Measurements from ENCODE around the gene EBLN1.
"Not testable (repeated sequence)": the region's sequence is repeated elsewhere in the genome, so short reads cannot be mapped to it uniquely, and the experiment has no call there.

Gene EBLN1

DNA sequence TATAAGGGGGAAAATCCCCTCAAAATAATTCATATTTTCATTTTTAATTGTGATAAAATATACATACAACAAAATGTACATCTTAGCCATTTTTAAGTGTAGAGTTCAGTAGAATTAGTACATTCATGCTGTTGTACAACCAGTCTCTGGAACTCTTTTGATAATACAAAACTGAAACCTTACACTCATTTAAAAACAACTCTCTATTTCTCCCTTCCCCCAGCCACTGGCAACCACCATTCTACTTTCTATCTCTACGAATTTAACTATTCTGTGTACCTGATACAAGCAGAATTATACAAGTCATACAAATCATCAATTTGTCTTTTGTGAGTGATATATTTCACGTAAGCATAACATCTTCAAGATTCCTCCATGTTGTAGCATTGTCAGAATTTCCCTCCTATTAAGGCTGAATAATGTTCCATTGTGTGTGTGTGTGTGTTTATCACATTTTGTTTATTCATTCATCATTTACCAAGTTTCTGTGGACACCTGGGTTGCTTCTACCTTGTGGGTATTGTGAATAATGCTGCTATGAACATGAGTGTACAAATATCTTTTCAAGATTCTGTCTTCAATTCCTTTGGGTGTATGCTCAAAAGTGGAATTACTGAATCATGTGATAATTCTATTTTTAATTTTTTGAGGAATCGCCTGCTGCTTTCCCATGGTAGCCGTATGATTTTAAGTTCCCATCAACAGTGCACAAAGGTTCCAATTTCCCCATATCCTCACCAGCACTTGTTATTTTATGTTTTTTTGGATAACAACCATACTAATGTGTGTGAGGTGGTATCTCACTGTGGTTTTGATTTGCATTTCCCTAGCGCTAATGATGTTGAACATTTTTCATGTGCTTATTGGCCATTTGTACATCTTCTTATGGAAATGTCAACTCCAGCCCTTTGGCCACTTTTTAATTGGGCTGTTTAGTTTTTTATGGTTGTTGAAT, 4.7 kb upstream of the EBLN1 start:
- Mint-ChIP-seq H3K9me3 (no peaks in the 10 kb centered on the region), H3K27me3 (ENCODE audit: low read depth) (peaks cover 3% of the 10 kb centered on the region), H3K36me3 (ENCODE audit: low read depth) (no peaks in the 10 kb centered on the region), H3K4me3 (no peak overlapping the region), H3K27ac (no peak overlapping the region), H3K4me1 (no peaks in the 10 kb centered on the region)
- TF ChIP-seq, protein P1, sequence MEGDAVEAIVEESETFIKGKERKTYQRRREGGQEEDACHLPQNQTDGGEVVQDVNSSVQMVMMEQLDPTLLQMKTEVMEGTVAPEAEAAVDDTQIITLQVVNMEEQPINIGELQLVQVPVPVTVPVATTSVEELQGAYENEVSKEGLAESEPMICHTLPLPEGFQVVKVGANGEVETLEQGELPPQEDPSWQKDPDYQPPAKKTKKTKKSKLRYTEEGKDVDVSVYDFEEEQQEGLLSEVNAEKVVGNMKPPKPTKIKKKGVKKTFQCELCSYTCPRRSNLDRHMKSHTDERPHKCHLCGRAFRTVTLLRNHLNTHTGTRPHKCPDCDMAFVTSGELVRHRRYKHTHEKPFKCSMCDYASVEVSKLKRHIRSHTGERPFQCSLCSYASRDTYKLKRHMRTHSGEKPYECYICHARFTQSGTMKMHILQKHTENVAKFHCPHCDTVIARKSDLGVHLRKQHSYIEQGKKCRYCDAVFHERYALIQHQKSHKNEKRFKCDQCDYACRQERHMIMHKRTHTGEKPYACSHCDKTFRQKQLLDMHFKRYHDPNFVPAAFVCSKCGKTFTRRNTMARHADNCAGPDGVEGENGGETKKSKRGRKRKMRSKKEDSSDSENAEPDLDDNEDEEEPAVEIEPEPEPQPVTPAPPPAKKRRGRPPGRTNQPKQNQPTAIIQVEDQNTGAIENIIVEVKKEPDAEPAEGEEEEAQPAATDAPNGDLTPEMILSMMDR (IDR thresholded peaks at IDR 0.05; ENCODE audit: unreplicated experiment in 3 of 3): no peak

DNA sequence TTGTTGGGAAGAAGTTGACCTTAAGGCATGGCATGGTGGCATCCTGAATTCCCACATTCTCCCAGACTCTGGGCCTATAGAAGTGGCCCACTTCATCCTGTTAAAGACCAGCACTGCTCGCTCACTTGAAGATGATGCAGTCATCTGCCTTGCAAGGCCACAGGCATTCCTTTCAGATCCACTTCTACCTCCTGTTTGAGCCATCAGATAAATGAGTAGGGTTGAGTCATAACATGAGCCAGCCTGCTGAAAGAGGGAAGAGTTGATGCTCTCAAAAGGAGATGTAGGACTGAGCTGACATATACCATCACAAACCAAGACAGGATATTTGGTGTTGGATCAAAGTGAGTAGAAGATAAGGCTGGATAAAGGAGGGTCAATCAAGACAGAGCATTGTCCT, 1.5 kb upstream of the EBLN1 start:
- H3K36me3 Mint-ChIP-seq (ENCODE audit: low read depth): no peaks in the 10 kb centered on the region
- H3K27me3 Mint-ChIP-seq (ENCODE audit: low read depth): peaks cover 3% of the 10 kb centered on the region
- no peak overlapping the region for H3K4me3 Mint-ChIP-seq
- H3K9me3 Mint-ChIP-seq: no peaks in the 10 kb centered on the region
- TF ChIP-seq, protein P1 (IDR thresholded peaks at IDR 0.05; ENCODE audit: unreplicated experiment in 3 of 3): no peak
- no peaks in the 10 kb centered on the region for H3K4me1 Mint-ChIP-seq
- no peak overlapping the region for H3K27ac Mint-ChIP-seq

DNA sequence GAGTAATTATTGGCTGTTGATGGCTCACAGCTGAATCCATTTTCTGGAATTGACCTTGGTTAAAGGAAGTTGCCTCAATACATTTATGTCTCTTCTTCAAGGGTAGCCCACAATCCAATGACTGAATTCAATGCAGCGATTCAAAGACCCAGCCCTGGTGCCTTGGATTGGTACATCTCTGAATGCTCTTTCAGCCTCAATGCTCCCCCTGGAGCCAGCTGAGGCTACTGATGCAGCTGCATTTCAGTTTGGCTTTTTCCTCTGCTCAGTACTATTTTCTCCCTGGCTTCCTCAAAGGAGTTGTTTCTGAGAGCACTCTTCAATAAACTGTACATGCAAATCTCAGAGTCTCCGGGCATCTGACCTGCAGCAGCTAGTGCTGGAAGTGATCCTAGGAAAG, 633 bp upstream of the EBLN1 start:
- peaks cover 3% of the 10 kb centered on the region for H3K27me3 Mint-ChIP-seq (ENCODE audit: low read depth)
- no peaks in the 10 kb centered on the region for H3K9me3 Mint-ChIP-seq
- no peaks in the 10 kb centered on the region for H3K4me1 Mint-ChIP-seq
- no peak overlapping the region for H3K4me3 Mint-ChIP-seq
- TF ChIP-seq, protein P1 (IDR thresholded peaks at IDR 0.05; ENCODE audit: unreplicated experiment in 3 of 3): no peak
- H3K36me3 Mint-ChIP-seq (ENCODE audit: low read depth): no peaks in the 10 kb centered on the region
- H3K27ac Mint-ChIP-seq: no peak overlapping the region

DNA sequence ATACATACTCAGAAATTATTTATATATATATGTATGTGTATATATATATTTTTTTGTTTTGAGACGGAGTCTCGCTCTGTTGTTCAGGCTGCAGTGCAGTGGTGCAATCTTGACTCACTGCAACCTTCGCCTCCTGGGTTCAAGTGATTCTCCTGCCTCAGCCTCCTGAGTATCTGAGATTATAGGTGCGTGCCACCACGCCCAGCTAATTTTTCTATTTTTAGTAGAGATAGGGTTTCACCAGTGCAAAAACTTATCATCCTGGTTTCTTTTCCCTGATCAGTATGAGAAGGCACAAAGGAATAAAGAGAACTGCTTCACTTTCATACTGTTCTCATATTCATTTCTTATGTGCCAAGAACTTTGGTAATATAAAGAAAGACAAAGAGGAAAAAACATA, 731 bp downstream of the EBLN1 start:
- not testable (repeated sequence) for H3K9me3 Mint-ChIP-seq; H3K27me3 Mint-ChIP-seq (ENCODE audit: low read depth); H3K27ac Mint-ChIP-seq; H3K36me3 Mint-ChIP-seq (ENCODE audit: low read depth); H3K4me1 Mint-ChIP-seq; H3K4me3 Mint-ChIP-seq

DNA sequence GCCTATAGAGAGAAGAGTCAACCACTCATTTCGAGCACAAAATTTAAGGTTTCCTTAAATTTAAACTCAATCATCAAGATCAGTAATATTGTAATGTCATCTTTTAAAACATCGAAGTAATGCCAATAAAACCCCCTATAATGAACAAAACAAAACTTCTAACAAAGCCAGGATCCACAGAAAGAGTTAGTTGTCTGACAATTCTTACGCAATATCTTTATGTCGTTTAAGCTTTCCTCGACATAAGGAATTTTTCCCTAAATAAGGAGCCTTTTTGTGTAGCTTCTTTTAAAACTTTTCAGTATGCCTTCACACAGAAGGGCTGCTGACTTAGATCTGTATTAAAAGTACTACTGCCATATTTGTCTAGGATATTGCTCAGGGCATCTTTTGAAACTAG, 7.5 kb downstream of the EBLN1 start:
- H3K4me3 Mint-ChIP-seq: no peak overlapping the region
- no peaks in the 10 kb centered on the region for H3K36me3 Mint-ChIP-seq (ENCODE audit: low read depth)
- no peaks in the 10 kb centered on the region for H3K9me3 Mint-ChIP-seq
- no peaks in the 10 kb centered on the region for H3K27me3 Mint-ChIP-seq (ENCODE audit: low read depth)
- H3K27ac Mint-ChIP-seq: no peak overlapping the region
- H3K4me1 Mint-ChIP-seq: no peaks in the 10 kb centered on the region
- TF ChIP-seq, protein P1 (IDR thresholded peaks at IDR 0.05; ENCODE audit: unreplicated experiment in 3 of 3): no peak

DNA sequence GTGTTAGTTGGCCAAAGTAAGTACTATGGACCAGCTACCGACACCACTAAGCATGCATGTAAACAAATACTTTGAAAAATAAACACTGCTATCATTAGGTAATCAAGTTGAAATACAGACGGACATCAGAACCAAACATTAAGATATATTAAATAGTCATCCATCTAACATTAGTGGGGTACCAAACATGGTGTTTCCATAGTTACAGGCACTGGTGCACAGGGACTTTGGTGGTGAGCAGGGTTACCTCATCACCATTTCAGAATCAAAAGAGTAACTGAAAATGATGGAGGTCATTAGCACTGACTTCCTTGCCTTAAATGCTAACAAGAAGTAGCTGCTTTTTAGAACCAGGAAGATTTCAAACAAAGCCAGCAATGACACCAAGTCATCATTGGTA, 23.9 kb downstream of the EBLN1 start:
- Mint-ChIP-seq H3K4me1 (no peaks in the 10 kb centered on the region), H3K4me3 (no peak overlapping the region), H3K27me3 (ENCODE audit: low read depth) (no peaks in the 10 kb centered on the region), H3K36me3 (ENCODE audit: low read depth) (no peaks in the 10 kb centered on the region), H3K9me3 (no peaks in the 10 kb centered on the region), H3K27ac (no peak overlapping the region)
- TF ChIP-seq, protein P1 (IDR thresholded peaks at IDR 0.05; ENCODE audit: unreplicated experiment in 3 of 3): no peak
